Fibroblast of the aortic adventitia (primary cell): ENCODE measurements around the gene RHEBL1. TPM values are rescaled to one million over a fixed set of nuclear protein-coding genes. Genes with fewer than 3 reads are reported as not detected.

Source experiments
- DNase-seq: peaks from one replicate; pipeline ENCODE4 v3.0.0-alpha.2; 2010; ENCODE audit warnings: low read depth
- H3K4me3 ChIP-seq: 2 replicates; pipeline ENCODE4 v1.5.1; 2011; ENCODE audit warnings: low read depth, mild to moderate bottlenecking, control low read depth, low read length, moderate library complexity
- CTCF ChIP-seq: IDR thresholded peaks from 2 replicates; pipeline ENCODE4 v1.5.1; 2011; ENCODE audit warnings: mild to moderate bottlenecking, low read length, control low read depth, inconsistent platforms; ENCODE audit not compliant: insufficient read depth
- total RNA-seq: library from RNA; depleted of rRNA; stranded (reverse); fragments of >200 nt; gene quantifications from 2 replicates; pipeline ENCODE4 v1.2.3, GENCODE V29; 2012; ENCODE audit warnings: low replicate concordance

The RHEBL1 gene
- total RNA-seq, 1 donor, result 0.54 TPM

GRCh38 chr12:49054524-49054923 is 15.3 kb downstream of the RHEBL1 start:
- no peak for TF ChIP-seq CTCF
- no peak for DNase-seq
- no peak overlapping the region for H3K4me3 ChIP-seq

- H3K4me3 ChIP-seq, result no peak overlapping the region
- no peak for DNase-seq
- no peak for TF ChIP-seq CTCF
Measured at GRCh38 chr12:49054096-49054495, 15.7 kb downstream of the RHEBL1 start.

- TF ChIP-seq CTCF, result peak; percentile 8
- no peak overlapping the region for H3K4me3 ChIP-seq
- no peak for DNase-seq
Measured at GRCh38 chr12:49052451-49053208, 17.1 kb downstream of the RHEBL1 start.

- H3K4me3 ChIP-seq, result no peak overlapping the region
- TF ChIP-seq CTCF, result no peak
- DNase-seq, result no peak
Measured at GRCh38 chr12:49051777-49052438, 17.9 kb downstream of the RHEBL1 start.

- TF ChIP-seq CTCF, result no peak
- no peak for DNase-seq
- no peak overlapping the region for H3K4me3 ChIP-seq
Measured at GRCh38 chr12:49051373-49051764, 18.4 kb downstream of the RHEBL1 start.

GRCh38 chr12:49050507-49051372 is 19.0 kb downstream of the RHEBL1 start:
- no peak for TF ChIP-seq CTCF
- DNase-seq, result no peak

More at GRCh38 chr12:49050507-49051372, 19.0 kb downstream of the RHEBL1 start:
- H3K4me3 ChIP-seq, result no peak overlapping the region
